Measurements from ENCODE around the gene COX14. TPM values are rescaled to one million over a fixed set of nuclear protein-coding genes. Genes with fewer than 3 reads are reported as not detected.
"Not testable (repeated sequence)": the region's sequence is repeated elsewhere in the genome, so short reads cannot be mapped to it uniquely, and the experiment has no call there.

Gene COX14
- total RNA-seq, 6 experiments from 2014 or later = 37.7 to 67.5 (median 50.6) TPM

DNA sequence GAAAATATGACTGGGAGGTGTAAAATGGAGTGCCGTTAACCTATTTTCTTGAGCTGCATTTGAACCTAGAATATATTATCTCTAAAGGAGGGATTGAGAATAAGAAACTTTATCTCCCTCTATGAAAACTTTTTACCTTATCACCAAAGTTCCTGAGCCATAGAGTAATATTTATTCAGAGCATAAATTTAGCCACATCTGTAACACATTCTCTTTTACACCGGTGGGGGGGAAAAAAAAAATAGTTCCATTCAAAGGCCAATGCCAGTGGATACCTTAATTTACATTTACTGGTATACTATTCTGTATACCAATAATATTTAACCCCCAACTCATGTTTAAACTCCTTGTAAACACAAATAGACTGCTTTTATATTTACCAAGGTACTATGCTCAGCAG, 33.4 kb downstream of the COX14 start:
- intact Hi-C loops (cut with DNase I) = no loop called here
- no peaks in the 10 kb centered on the region for H3K27me3 ChIP-seq
- no peak for DNase-seq
- ATAC-seq = no peak
- H3K4me3 ChIP-seq = no peak overlapping the region
- no peaks in the 10 kb centered on the region for H3K9me3 ChIP-seq
- H3K27ac ChIP-seq = no peak overlapping the region
- peaks cover 0 to 9% (median 0%) of the 10 kb centered on the region in 4 donors for H3K36me3 ChIP-seq
- 78% methylated on average over 2 of the region's 2 CpGs for WGBS (ENCODE audit: insufficient coverage, low coverage, low lambda C conversion rate, missing lambda C conversion rate)
- no peaks in the 10 kb centered on the region for H3K4me1 ChIP-seq
- TF ChIP-seq, protein P1, sequence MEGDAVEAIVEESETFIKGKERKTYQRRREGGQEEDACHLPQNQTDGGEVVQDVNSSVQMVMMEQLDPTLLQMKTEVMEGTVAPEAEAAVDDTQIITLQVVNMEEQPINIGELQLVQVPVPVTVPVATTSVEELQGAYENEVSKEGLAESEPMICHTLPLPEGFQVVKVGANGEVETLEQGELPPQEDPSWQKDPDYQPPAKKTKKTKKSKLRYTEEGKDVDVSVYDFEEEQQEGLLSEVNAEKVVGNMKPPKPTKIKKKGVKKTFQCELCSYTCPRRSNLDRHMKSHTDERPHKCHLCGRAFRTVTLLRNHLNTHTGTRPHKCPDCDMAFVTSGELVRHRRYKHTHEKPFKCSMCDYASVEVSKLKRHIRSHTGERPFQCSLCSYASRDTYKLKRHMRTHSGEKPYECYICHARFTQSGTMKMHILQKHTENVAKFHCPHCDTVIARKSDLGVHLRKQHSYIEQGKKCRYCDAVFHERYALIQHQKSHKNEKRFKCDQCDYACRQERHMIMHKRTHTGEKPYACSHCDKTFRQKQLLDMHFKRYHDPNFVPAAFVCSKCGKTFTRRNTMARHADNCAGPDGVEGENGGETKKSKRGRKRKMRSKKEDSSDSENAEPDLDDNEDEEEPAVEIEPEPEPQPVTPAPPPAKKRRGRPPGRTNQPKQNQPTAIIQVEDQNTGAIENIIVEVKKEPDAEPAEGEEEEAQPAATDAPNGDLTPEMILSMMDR (IDR thresholded peaks at IDR 0.05) = no peak
- no peak for TF ChIP-seq POLR2A (IDR thresholded peaks at IDR 0.05)

DNA sequence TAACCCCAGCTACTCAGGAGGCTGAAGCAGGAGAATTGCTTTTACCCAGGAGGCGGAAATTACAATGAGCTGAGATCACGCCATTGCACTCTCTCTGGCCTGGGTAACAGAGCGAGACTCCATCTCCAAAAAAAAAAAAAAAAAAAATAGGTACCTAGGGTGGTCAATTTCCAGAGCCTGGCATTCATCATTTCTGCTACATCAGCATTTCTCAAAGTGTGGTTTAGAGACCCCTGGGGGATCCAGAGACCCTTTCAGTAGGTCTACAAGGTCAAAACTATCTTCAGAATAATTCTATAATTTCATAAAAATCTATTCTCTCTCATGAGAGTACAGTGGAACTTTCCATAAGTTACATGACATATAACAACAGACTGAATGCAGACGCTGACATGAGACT, 35.2 kb downstream of the COX14 start:
- TF ChIP-seq, protein P1 (IDR thresholded peaks at IDR 0.05) = no peak
- TF ChIP-seq POLR2A (IDR thresholded peaks at IDR 0.05) = no peak
- H3K4me3 ChIP-seq = no peak overlapping the region
- intact Hi-C loops (cut with DNase I) = no loop called here
- DNase-seq = no peak
- WGBS (ENCODE audit: insufficient coverage, low coverage, low lambda C conversion rate, missing lambda C conversion rate) = 100% methylated on average over 4 of the region's 4 CpGs
- H3K27me3 ChIP-seq = no peaks in the 10 kb centered on the region
- H3K4me1 ChIP-seq = no peaks in the 10 kb centered on the region
- H3K9me3 ChIP-seq = no peaks in the 10 kb centered on the region
- no peak for ATAC-seq
- H3K36me3 ChIP-seq = peaks cover 0 to 4% (median 0%) of the 10 kb centered on the region in 4 donors
- no peak overlapping the region for H3K27ac ChIP-seq

DNA sequence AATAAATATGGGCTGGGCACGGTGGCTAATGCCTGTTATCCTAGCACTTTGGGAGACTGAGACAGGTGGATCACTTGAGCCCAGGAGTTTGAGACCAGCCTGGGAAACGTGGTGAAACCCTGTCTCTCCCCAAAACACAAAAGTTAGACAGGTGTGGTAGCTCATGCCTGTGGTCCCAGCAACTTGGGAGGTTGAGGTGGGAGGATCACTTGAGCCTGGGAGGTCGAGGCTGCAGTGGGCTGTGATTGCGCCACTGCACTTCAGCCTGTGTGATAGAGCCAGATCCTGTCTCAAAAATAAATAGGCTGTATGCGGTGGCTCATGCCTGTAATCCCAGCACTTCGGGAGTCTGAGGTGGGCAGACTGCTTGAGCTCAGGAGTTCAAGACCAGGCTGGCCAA, 36.0 kb downstream of the COX14 start:
- H3K36me3 ChIP-seq; DNase-seq; H3K27me3 ChIP-seq; H3K27ac ChIP-seq; intact Hi-C loops (cut with DNase I); H3K4me1 ChIP-seq; H3K9me3 ChIP-seq; ATAC-seq; H3K4me3 ChIP-seq: not testable (repeated sequence)
- 83% methylated on average over 6 of the region's 6 CpGs for WGBS (ENCODE audit: insufficient coverage, low coverage, low lambda C conversion rate, missing lambda C conversion rate)

DNA sequence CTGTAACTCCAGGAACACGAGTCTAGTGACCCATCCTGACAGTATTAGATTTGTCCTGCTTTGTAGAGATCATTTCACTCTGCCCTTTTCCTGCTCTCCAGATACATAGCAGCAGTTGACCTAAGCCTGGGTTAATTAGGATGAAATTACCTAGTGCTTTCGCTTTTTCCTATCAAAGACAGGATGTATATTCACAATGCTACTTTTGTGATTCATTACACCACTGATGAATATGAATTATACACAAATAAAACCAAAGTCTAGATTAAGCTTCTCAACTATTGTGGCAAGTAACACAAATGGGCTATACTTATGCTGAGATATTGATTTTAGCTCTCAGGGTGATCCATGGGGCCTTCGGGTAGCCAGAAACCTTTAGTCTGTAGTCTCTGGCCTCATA, 37.3 kb downstream of the COX14 start:
- Histone ChIP-seq H3K4me1 (no peaks in the 10 kb centered on the region), H3K27me3 (no peaks in the 10 kb centered on the region), H3K9me3 (no peaks in the 10 kb centered on the region), H3K36me3 (no peaks in the 10 kb centered on the region), H3K27ac (no peak overlapping the region), H3K4me3 (no peak overlapping the region)
- TF ChIP-seq, protein P1 (IDR thresholded peaks at IDR 0.05) = no peak
- no peak for TF ChIP-seq POLR2A (IDR thresholded peaks at IDR 0.05)
- DNase-seq = no peak
- WGBS (ENCODE audit: insufficient coverage, low coverage, low lambda C conversion rate, missing lambda C conversion rate) = 61% methylated on average over 3 of the region's 3 CpGs
- intact Hi-C loops (cut with DNase I) = no loop called here
- no peak for ATAC-seq

DNA sequence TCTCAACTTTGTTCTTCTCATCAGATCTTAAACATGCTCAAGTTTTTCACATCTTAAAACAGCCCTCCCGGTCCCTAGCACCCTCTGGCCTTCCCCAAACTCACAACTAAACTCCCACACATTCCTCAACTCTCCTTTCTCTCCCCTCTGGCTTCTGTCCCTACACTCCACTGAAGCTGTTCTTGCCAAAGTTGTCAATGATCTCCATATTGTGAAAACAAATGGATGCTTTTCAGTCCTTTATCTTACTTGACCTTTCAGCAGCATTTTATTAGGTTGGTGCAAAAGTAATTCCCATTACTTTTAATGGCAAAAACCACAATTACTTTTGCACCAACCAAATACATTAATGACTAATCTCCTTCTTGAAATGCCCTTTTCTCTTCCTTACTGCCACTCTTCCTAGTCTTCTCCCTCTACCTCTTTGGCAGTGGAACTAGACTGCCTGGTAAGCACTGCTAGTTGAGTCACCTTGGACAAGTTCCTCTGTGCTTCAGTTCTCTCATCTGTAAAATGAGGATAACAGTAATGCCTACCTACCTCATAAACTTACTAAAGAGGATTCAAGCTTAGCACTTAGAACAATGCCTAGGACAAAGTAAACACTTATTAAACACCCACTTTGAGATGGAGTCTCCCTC, 39.1 kb downstream of the COX14 start:
- Histone ChIP-seq H3K9me3 (no peaks in the 10 kb centered on the region), H3K27me3 (no peaks in the 10 kb centered on the region), H3K36me3 (no peaks in the 10 kb centered on the region), H3K27ac (no peak overlapping the region), H3K4me3 (no peak overlapping the region), H3K4me1 (no peaks in the 10 kb centered on the region)
- DNase-seq (no peak), ATAC-seq (no peak)
- intact Hi-C loops (cut with DNase I) = no loop called here
- TF ChIP-seq POLR2A (IDR thresholded peaks at IDR 0.05) = no peak
- TF ChIP-seq, protein P1 (IDR thresholded peaks at IDR 0.05) = no peak
- 60% methylated on average over 1 of the region's 1 CpG for WGBS (ENCODE audit: insufficient coverage, low coverage, low lambda C conversion rate, missing lambda C conversion rate)

DNA sequence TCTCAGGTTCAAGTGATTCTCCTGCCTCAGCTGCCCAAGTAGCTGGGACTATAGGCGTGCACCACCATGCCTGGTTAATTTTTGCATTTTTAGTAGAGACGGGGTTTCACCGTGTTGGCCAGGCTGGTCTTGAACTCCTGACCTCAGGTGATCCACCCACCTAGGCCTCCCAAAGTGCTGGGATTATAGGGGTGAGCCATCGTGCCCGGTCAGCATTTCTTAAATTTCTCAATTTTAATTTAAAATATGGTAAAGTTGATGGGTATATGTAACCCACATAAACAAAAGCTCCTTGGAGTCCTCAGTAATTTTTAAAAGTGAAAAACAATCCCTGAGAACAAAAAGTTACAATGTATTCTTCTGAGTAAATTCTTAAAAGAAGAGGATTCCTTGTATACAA, 42.9 kb downstream of the COX14 start:
- H3K4me1 ChIP-seq; H3K4me3 ChIP-seq; H3K27ac ChIP-seq; intact Hi-C loops (cut with DNase I); H3K9me3 ChIP-seq; H3K27me3 ChIP-seq; ATAC-seq; DNase-seq; H3K36me3 ChIP-seq: not testable (repeated sequence)
- WGBS (ENCODE audit: insufficient coverage, low coverage, low lambda C conversion rate, missing lambda C conversion rate) = 91% methylated on average over 5 of the region's 5 CpGs

Measured in right lobe of liver (tissue), 6 donors.